ENCODE data around the gene DTHD1.

Gene DTHD1

GRCh38 chr4:36332023-36332781 lies 50.8 kb downstream of the DTHD1 start:
- DNase-seq = peak; percentile 27 to 93 (median 80)

GRCh38 chr4:36332782-36333131 lies 51.3 kb downstream of the DTHD1 start:
- no peak for DNase-seq
- intact Hi-C loops (cut with DNase I) = no loop called here

More at GRCh38 chr4:36332023-36332781, 50.8 kb downstream of the DTHD1 start:
- intact Hi-C loops (cut with DNase I) = no loop called here

GRCh38 chr4:36333303-36333877 lies 52.0 kb downstream of the DTHD1 start:
- intact Hi-C loops (cut with DNase I) = no loop called here
- DNase-seq = no peak

GRCh38 chr4:36337665-36338185 lies 56.3 kb downstream of the DTHD1 start:
- DNase-seq = no peak
- intact Hi-C loops (cut with DNase I) = no loop called here

DNA sequence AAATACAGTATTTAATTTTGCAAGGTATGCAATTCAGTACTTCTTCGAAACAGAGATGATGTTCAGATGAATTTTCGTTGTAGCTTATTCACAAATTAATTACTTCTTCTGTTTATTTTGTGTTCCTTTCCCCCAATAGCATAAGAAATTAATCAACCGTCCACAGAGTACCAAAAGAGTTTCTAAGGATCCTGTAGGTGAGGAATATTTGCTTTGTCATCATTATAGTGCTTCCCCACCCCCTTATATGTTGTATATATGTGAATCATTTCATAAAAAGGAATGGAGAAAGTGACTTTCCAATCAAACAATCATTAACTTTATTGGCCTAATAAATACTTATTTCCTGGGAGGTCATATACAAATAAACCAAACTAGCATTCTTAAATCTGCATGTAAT lies 57.6 kb downstream of the DTHD1 start:
- intact Hi-C loops (cut with DNase I) = no loop called here
- DNase-seq = no peak

DNA sequence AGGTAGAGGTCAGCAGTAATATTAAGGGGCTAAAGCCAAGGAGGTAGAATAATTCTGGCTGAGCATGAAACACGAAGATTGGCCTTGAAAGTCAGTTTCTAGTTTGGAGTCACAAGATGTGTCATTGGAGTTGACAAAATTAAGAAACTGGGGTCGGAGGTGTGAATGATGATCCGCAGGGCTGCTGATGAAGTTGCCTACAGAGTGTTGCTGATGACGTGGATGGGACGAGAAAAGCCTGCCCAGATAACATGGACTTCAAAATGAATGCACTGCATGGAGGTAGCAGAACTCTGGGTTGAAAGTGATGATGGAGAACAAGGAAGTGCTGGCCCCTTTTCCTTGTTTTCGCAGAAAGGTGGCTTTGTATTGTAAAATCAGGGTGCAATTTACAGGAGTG lies 60.5 kb downstream of the DTHD1 start:
- intact Hi-C loops (cut with DNase I) = no loop called here

DNA sequence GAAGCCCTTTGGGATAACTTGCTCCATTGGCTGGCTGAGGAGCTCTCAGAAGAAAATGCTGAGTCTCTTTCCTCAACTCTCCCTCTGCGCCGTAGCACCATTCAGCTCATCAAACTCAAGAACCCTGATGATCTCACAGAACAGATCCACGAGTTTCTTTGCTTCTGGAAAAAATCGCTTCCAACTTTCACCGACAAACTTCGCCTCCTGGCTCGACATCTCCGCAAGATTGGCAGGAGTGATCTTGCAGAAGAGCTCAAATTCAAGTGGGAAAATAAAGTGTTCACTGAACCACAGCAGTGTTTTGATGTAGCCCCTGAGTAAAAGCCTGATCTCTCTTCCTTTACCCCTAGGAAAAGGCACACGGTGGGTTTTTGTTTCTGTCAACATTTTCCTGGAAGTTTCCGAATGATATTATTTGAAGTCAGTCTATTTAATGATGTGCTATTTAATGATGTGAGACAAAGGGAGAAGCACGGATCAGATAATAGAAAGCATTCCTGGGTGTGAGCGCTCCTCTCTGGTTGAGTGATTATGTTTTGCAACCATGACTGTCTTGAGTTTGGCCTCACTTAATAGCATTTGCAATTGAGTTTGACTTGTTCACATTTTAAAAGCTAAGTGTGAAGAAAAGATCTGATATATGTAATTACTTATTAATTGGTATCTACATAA lies 62.2 kb downstream of the DTHD1 start:
- DNase-seq = no peak
- intact Hi-C loops (cut with DNase I) = no loop called here

More for the DNA sequence above, 60.5 kb downstream of the DTHD1 start:
- DNase-seq = no peak

DNA sequence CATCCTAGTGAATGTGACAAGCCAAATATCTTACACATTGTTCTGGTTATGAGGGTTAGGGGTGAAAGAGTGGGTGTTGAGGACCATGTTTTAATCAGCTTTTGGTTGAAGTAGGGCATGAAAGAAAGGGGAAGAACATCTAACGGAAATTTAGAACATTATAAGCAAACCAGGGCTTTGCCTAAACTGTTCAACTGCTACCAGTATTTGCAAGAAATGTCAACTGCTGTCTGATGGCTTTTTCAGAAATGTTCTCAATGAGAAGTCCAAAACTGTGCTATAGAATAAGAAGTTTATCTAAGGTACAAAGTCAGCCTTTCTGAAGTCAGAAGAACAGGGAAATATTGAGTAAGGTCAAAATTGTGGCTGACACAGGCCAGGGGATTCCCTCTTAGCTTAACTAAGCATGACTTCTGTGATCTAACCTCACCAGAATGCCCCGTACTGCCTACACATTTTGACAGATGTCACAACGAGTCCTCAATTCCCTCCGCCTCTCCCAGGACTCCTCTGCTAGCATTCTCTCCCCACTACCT lies 67.1 kb downstream of the DTHD1 start:
- intact Hi-C loops (cut with DNase I) = no loop called here
- DNase-seq = no peak

DNA sequence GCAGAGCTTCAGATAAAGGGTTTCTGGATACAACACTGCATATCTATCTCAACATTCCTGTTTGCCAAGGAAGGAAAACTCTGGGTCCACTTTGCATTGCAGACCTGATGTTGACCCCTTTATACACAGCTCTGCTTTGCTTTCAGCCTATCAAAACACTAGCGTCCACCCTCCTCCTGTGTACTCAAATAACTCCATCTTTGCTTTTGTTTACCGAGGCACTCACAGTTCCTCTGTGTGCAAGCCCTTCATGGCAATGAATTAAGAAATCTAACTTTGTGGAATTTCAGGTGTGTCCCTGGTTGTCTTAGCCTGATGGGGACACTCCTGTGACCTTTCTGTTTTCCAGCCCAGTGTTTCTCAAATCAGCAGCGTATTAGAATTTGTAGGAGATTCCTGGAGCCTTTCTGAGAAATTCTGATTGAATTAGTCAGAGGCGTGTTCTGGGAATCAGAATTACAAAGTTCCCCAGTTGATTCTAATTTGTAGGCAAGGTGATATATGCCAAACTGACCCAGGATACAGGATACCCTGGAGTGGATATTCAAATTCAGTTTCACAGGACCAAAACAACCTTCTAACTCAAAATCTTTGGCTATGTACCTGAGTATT lies 68.6 kb downstream of the DTHD1 start:
- no peak for DNase-seq
- intact Hi-C loops (cut with DNase I) = loop anchor here (5.0 kb wide), 1 partner anchor 47 kb away; no protein-coding TSS in a partner anchor

DNA sequence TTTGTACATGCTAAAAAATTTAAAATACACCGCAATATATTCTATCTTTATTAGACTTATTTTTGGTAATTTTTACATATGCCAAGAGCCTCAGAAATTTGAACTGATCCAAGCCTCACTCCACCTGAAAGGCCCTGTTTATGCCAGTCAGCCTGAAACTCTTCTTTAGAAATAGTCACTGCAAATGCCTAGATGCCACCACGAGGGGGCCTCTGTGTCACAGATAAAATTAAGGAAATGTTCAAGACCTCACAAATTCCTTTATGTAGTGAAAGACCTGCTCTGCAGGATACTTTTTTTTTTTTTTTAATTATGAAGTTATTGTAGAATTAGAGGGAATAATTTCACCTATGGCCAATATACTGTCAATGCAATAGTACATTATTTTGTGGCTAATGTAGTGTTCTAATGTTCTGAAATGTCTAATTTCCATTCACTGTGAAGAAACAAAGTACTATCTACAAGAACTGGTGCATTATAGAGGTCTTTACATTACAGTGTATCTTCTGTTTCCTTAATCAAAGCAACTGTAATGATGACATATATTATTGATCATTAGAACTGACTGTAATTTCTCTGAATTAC lies 69.8 kb downstream of the DTHD1 start:
- intact Hi-C loops (cut with DNase I) = loop anchor here (5.0 kb wide), 1 partner anchor 46 kb away; no protein-coding TSS in a partner anchor
- peak; percentile 55 to 94 (median 84) for DNase-seq

- intact Hi-C loops (cut with DNase I) = loop anchor here (5.0 kb wide), 1 partner anchor 43 kb away; no protein-coding TSS in a partner anchor
- no peak for DNase-seq
Observed at GRCh38 chr4:36353998-36354397, 72.6 kb downstream of the DTHD1 start.

DNA sequence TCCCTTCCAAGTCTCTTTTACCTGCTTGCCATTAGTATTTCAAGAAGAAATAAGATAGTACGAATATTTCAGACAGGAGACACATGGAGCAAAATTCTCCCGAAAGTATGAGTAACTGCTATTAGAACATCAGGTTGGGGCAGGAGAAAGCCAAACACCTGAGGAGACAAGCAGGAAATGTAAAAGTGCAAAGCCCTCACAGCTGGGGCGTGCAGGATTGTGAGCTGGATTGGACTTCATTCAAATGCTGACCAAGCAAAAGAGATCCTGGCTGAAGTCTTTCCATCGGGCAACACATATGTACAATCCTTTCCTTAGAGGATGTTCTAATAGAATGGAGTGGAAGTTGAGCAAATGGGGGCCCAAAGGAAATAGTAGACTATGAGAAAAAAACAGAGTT lies 76.8 kb downstream of the DTHD1 start:
- DNase-seq = no peak
- intact Hi-C loops (cut with DNase I) = no loop called here

DNA sequence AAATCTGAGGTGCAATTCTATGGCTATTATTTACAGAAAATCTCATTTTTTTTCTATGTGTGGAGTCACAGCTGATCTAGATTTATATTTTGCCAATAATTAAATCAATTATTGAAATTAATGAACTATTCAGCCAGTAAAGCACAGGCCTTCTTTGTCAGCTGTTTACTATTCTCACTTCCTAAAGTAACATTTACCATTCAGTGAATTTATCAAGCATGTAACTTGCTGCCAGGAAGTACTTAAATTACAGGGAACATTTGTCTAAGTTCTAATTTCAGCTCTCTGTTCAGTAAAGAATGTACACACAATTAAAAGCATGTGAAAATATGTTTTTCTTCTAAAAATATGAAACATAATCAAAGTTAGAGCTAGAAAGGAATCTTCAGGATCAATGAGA lies 79.3 kb downstream of the DTHD1 start:
- DNase-seq = no peak
- intact Hi-C loops (cut with DNase I) = no loop called here

DNA sequence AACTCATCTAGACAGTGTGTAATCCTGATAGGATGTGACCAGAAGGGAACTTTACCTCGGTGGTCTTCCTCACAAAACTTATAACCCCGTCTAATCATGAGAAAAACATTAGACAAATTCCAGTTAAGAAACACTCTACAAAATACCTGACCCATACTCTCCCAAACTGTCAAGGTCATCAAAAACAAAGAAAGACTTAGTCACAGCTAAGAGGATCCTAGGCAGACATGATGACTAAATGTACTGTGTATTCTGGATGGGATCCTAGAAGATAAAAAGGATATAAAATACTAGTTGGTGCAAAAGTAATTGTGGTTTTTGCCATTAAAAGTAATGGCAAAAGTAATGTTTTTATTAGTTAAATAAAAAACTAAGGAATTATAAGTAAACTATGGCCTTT lies 81.6 kb downstream of the DTHD1 start:
- intact Hi-C loops (cut with DNase I) = no loop called here
- no peak for DNase-seq

DNA sequence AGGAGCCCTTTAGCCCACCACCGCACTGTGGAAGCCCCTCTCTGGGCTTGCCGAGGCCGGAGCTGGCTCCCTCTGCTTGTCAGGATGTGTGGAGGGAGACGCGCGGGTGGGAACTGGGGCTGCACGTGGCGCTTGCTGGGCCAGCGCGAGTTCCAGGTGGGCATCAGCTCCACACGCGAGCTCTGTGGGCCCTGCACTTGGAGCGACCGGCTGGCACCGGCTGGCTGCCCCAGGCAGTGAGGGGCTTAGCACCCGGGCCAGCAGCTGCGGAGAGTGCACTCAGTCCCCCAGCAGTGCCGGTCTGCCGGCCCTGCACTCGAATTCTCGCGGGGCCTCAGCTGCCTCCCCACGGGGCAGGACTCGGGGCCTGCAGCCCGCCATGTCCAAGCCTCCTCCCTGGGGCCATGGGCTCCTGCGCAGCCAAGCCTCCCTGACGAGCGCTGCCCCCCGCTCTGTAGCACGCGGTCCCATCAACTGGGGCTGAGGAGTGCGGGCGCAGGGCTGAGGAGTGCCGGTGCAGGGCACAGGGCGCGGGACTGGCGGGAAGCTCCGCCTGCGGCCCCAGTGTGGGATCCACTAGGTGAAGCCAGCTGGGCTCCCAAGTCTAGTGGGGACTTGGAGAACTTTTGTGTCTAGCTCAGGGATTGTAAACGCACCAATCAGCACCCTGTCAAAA lies 93.6 kb downstream of the DTHD1 start:
- intact Hi-C loops (cut with DNase I) = no loop called here
- no peak for DNase-seq

DNA sequence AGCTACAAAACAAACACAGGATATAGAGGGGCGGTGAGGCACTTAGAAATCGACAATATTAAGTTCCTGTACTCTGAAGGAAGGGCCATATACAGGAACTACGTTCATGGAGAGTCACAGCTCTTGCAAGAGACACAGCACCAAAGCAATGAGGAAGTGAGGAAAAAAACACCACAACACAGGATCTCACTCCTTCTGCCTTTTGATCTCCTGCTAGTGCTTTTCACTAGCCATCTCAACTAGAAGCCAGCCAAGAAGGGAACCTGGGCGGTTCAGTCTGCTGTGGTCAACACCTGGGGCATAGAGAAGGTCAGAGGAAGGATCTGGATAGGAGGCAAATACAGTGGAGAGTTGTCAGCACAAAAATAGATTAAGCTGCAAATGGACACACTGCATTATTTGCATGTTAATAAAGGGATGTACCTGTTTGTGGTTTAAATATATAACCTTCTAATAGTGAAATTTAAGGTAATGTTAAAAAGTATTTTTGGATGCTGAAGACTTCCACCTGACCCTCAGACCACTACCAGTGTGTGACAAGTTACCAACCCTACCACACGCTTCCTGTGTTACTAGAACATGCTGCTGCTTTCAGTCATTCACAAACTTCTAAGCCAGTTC lies 104.6 kb downstream of the DTHD1 start:
- intact Hi-C loops (cut with DNase I) = no loop called here
- peak in 2 of 42 donors; percentile 0 to 4 for DNase-seq

DNA sequence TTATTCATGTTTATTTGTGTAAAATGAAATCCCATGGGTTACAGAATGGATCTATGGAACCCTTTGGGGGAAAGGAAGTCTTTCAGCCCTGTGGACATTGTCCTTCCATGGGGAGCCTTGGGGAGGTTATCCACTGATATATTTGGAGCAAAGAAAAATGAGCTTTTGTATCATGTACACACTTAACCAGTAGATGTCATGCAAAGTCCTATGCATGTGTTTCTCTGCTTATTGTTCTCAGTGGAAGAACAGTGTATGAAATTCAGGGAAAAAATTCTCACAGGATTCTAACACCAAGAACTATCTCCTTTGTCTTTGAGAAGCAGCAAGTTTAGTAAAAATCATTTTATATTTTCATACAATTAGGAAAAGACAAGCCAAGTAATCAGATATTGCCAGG lies 105.3 kb downstream of the DTHD1 start:
- intact Hi-C loops (cut with DNase I) = no loop called here
- no peak for DNase-seq

DNA sequence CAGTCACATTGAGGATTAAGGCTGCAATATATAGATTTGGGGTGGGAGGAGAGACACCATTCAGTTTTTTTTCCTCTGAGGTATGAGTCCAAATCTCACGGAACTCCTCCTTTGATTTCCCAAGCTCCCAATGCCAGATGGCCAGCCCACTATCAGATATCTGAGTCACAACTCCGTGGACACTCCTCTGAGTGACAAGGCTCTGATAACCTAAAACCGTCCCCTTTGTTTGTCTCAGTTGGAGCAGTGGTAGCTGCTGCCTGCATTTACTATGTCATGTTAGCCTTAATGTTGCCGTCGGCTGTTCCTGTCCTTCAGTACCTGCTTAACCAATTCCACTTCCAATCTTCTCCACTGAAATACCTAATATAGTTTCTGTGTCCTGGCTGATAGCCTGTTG lies 107.3 kb downstream of the DTHD1 start:
- intact Hi-C loops (cut with DNase I) = no loop called here
- DNase-seq = no peak
